GM12875 (cell line): Measurements from ENCODE around the gene SKAP1.

Source experiments
- H3K4me3 ChIP-seq: one replicate; pipeline ENCODE4 v1.5.1; 2011; ENCODE audit warnings: low read depth, low read length, control low read depth
- TF ChIP-seq, protein P1 (sequence below): IDR thresholded peaks from 2 replicates; pipeline ENCODE4 v1.5.1; 2011; ENCODE audit warnings: low read depth, mild to moderate bottlenecking, control low read depth, inconsistent platforms, low read length, moderate library complexity, borderline replicate concordance; ENCODE audit not compliant: insufficient read depth

SKAP1 gene

DNA sequence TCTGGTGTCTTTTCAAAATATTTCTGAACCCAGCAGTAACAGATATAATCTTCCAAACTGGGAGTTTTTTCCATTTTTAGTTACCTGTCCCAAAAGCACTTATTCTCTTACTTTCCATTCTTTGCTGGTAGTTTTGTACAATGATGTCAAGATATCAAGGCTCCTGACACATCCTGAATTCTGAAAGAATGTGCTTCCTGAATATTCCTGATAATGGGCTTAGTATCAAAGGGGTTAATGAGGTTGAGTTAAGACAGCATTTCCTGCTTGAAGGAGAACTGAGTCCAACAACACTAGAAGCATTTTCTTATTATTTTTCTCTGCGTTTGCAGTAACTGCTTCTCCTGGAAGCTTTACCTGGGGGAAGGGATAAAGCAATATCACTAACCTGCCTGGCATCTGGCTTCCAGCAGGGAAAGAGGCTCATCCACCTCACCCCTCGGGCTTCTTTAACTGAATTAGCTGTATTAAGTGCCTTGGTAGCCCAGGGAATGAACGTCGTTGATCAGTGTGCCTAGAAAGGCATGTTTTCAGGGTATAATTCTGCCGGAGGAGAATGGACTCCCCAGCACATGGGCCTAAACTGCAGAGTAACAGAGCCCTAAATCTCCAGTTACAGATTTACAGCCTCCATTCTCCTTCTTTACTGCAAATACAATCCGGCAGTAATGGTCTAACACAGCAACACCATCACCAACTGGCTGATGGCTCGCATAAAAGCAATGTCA is 188.1 kb downstream of the SKAP1 start:
- TF ChIP-seq, protein P1, sequence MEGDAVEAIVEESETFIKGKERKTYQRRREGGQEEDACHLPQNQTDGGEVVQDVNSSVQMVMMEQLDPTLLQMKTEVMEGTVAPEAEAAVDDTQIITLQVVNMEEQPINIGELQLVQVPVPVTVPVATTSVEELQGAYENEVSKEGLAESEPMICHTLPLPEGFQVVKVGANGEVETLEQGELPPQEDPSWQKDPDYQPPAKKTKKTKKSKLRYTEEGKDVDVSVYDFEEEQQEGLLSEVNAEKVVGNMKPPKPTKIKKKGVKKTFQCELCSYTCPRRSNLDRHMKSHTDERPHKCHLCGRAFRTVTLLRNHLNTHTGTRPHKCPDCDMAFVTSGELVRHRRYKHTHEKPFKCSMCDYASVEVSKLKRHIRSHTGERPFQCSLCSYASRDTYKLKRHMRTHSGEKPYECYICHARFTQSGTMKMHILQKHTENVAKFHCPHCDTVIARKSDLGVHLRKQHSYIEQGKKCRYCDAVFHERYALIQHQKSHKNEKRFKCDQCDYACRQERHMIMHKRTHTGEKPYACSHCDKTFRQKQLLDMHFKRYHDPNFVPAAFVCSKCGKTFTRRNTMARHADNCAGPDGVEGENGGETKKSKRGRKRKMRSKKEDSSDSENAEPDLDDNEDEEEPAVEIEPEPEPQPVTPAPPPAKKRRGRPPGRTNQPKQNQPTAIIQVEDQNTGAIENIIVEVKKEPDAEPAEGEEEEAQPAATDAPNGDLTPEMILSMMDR = no peak
- no peak overlapping the region for H3K4me3 ChIP-seq

DNA sequence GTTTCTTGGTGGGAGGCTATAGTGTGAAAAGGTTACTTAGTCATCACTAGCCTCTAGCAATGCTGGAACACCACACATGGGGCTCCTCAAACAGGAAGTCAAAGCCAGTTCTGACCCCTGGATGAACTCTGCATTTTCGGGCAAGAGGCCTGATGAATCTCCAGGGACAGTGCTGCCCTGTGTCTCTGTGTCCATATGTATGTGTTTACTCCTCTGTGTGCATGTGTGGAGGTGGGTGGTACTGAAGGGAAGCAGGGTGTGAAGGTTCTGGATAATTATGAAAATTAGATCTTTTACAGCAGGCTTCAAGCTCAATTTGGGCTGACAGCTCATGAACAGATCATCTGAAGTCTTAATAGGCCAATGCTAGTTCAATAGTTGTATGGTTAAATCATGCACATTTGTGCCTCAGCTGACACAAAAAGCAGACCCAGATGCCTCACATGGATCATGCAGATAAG is 188.9 kb downstream of the SKAP1 start:
- TF ChIP-seq, protein P1 = no peak
- H3K4me3 ChIP-seq = no peak overlapping the region

DNA sequence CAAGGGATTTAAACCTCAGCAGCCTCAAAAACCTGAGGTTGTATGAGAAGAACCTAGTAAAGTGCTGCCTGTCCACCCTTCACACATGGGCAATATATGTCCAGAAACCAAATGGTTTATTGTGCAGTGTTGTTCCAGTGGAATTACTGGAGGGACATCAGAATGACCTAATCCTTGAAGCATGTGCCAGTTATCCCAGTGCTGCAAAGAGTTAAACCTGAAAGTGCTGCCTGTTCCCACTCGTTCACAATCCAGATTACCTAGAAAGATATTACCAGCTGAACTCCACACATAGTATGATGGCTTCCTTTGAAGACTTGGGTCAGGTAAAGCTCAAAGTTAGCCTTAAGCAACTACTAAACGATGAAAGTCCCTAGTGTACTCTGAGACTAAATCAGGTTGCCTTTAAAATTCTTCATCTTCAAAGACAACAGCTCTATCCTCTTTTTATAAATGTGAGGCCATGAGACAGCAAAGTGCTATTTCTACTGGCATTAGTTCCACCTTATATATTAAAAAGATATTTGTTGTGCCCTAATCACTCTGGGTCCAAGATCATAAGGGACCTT is 189.4 kb downstream of the SKAP1 start:
- H3K4me3 ChIP-seq = no peak overlapping the region
- TF ChIP-seq, protein P1 = no peak

DNA sequence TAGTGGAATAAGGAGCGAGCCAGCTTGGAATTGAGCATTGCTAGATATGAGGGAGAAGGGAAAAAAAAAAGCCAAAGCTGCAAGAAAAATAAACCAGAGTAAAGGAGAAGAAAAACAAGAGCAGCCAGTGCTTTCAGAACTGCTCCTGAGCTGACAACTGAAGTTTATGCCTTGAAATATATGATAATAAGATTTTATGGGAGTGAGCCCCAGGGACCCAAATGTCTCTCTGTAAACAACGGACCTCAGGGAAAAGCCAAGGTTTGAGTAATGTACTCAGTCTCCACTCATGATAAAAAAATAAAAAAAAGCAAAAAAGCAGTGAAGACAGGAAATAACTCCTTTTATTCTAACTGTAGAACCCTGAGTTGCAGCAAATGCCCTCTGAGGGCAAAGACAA is 189.9 kb downstream of the SKAP1 start:
- H3K4me3 ChIP-seq = no peak overlapping the region
- TF ChIP-seq, protein P1 = no peak

DNA sequence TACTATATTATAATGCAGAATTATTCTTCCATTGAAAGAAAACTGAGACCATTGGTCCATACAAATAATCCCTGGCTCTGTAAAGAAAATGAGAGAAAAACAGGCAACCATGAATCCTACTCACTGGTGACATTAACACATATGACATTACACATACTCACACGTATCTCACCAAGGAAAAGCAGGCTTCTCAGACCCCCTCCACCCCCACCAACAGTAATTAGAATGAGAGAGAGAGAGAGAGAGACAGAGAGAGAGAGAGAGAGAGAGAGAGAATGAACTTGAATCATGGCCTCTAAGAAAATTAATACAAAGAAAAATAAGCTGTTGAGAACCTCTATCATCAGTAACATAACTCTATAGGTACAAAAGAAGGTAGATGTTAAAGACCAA is 190.4 kb downstream of the SKAP1 start:
- TF ChIP-seq, protein P1 = no peak
- no peak overlapping the region for H3K4me3 ChIP-seq

DNA sequence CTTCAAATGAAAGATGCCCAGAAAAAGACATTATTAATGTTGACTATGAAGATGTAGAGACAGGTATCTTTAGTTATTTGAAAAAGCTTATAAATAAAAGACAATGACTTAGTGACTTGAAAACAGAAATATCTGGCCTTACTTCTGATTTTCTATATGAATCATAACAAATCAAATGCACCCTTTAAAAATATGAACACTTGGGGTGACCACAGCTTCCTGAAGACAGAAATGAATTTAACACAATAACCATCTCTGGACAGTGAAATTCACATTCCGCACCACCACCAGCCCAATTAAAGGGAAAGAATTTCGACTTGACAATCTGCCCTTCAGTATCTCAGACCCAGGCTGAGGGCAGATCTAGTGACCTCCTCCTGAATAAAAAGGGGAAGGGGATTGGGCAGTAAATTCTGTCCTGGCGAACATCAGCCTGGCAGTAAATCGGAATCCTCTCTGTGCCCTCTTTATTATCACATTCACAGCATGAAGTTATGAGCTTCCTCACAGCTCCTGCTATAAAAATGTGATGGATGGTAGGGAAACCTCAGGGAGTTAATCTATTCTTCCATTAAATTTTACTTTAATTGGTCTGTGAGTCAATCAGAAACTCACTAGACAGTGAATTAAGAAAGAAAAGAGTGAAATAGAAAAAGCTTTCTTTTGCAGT is 190.9 kb downstream of the SKAP1 start:
- TF ChIP-seq, protein P1 = no peak
- H3K4me3 ChIP-seq = no peak overlapping the region
